Measurements from ENCODE around the gene RNASE8. TPM values are rescaled to one million over a fixed set of nuclear protein-coding genes. Genes with fewer than 3 reads are reported as not detected.

Gene RNASE8
- total and polyA plus RNA-seq, 7 donors, result not detected

DNA sequence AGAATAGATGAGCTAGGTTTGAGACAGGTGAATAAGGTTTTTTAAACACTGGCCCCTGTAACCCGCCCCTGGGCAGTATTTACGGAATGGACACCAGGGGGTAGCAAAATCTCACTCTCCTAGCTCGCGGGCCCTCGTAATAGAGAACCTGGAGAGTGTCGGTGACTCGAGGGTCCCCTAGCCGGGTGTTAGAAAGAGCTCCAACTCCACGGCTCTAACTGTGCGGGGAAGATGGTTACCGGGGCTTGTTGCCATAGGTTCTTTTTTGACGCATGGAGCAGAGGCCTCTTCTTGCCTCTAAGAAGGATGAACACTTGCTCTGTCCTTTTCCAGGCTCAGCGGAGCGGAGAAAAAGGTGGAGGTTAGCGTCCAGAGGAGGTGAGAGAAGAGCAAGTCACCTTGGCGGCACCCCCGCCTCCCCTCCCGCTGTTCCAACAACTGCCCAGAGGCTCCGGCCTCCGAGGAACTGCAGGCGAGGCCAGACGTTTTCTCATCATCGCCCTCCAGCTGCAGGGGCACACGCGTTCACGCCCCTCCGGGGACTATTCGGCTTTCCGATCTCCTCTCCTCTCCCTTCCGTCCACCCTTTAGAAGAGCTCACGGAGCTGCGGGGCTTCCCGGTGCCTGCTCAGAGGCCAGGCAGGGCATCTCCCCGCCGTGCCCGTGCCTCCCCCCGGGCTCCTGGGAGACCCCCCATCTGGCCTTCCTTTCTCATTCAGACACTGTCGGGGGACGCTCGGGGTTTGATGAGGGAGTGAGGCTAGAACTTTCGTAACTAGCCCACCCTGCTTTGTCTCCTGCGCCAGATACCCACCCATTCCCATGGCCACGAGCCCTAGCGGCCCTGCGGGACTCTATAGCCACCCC, 11.1 kb downstream of the RNASE8 start:
- peak; percentile 83 for DNase-seq
- no peaks in the 10 kb centered on the region for H3K27me3 ChIP-seq

DNA sequence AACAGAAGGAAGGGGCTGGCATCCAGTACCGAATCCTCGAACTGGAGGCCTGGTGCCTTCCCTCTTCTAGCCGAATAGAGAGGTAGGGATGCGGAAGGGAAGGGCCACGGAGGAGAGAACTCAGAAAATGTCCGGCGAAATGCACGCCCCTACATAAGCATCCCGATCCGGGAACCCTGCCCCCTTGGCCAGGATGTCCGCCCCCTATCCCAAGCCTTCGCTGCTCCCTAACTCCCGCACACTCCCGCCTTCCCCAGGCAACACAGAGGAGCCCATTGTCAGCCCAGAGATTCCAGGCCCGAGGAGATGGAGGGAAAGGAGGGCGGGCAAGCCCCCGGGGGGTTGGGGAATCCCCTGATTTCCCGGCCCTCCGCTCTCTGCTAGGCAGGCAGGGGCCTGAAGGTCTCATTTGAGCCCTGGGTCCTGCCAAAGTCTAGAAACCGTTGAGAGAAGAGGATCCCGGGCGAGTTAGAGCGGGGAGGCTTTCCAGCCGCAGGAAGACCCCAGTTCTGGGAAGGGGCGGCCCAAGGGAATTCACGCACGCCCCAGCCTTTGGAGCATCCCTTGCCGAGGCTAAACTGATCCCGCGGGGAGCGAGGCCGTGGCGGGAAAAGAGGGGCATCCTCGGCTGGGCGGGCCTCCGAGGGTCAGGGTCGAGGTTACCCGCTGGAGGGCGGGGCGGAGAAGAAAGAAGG, 11.9 kb downstream of the RNASE8 start:
- peaks cover 0 to 39% (median 36%) of the 10 kb centered on the region in 4 donors for H3K4me1 ChIP-seq

More for the DNA sequence above, 11.1 kb downstream of the RNASE8 start:
- H3K4me3 ChIP-seq, result peak overlapping the region; percentile 60 to 85 (median 64)
- peak overlapping the region; percentile 87 to 93 (median 88) for H3K27ac ChIP-seq
- H3K36me3 ChIP-seq, result no peaks in the 10 kb centered on the region
- TF ChIP-seq, protein P1, sequence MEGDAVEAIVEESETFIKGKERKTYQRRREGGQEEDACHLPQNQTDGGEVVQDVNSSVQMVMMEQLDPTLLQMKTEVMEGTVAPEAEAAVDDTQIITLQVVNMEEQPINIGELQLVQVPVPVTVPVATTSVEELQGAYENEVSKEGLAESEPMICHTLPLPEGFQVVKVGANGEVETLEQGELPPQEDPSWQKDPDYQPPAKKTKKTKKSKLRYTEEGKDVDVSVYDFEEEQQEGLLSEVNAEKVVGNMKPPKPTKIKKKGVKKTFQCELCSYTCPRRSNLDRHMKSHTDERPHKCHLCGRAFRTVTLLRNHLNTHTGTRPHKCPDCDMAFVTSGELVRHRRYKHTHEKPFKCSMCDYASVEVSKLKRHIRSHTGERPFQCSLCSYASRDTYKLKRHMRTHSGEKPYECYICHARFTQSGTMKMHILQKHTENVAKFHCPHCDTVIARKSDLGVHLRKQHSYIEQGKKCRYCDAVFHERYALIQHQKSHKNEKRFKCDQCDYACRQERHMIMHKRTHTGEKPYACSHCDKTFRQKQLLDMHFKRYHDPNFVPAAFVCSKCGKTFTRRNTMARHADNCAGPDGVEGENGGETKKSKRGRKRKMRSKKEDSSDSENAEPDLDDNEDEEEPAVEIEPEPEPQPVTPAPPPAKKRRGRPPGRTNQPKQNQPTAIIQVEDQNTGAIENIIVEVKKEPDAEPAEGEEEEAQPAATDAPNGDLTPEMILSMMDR (IDR thresholded peaks at IDR 0.05), result peak; percentile 54 to 72 (median 62)
- no peak for TF ChIP-seq POLR2AphosphoS5 (IDR thresholded peaks at IDR 0.05)
- WGBS, 2 donors, result 8 to 14% methylated on average over 45 of the region's 45 CpGs
- no peaks in the 10 kb centered on the region for H3K9me3 ChIP-seq
- peaks cover 0 to 39% (median 36%) of the 10 kb centered on the region in 4 donors for H3K4me1 ChIP-seq
- intact Hi-C loops (cut with DNase I), result no loop called here

DNA sequence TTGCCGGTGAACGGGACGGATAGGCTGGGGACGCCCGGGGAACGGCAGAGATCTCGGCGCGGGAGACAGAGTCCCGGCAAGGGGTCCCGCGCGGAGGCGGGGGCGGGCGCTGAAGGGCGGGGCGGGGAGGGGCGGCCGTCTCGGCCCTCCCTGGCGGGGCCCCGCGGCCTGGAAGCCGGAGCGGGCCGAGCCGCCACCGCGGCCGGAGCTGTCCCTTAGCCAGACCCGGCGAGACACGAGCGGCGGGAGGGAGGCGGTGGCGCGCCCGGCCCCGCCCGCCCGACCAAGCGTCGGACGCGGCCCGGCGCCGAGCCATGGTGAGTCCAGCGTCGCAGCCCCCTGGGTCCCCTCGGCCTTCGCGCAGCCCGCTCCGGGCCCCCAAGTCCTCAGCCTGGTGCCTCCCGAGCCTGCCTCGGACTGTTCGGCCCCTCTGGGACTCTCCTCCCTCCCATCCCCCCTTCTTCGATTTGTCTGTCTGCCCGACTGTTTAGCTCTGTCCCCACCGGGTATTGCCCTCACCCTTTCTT, 12.5 kb downstream of the RNASE8 start, which contains the start of gene ARHGEF40:
Gene ARHGEF40, plus strand, starts transcription at position 222 of the 527 bp plus-strand sequence. Its CDS starts 93 bp downstream, at position 315.
- H3K27me3 ChIP-seq, result no peaks in the 10 kb centered on the region
- WGBS, 2 donors, result 0 to 1% methylated on average over 63 of the region's 63 CpGs
- peak in 1 of 2 donors; percentile 17 for TF ChIP-seq POLR2A (IDR thresholded peaks at IDR 0.05)
- TF ChIP-seq, protein P1 (IDR thresholded peaks at IDR 0.05), result no peak
- peak in 3 of 4 donors; percentile 10 to 19 (median 18) for TF ChIP-seq POLR2AphosphoS5 (IDR thresholded peaks at IDR 0.05)
- no peak for TF ChIP-seq EP300 (IDR thresholded peaks at IDR 0.05)
- intact Hi-C loops (cut with DNase I), result loop anchor here (1.0 to 2.0 kb wide), 2 partner anchors 34 to 45 kb away; partner anchors contain the start of gene NDRG2
- H3K4me1 ChIP-seq, result peaks cover 0 to 39% (median 36%) of the 10 kb centered on the region in 4 donors
- H3K27ac ChIP-seq, result peak within 1 kb of the TSS; percentile 87 to 93 (median 88)
- peaks cover 0 to 13% (median 6%) of the 10 kb centered on the region in 4 donors for H3K36me3 ChIP-seq
- H3K4me3 ChIP-seq, result peak within 1 kb of the TSS; percentile 60 to 85 (median 64)
- no peaks in the 10 kb centered on the region for H3K9me3 ChIP-seq
- DNase-seq, result no peak

More for the DNA sequence above, 11.9 kb downstream of the RNASE8 start:
- TF ChIP-seq POLR2AphosphoS5 (IDR thresholded peaks at IDR 0.05), result peak in 1 of 4 donors; percentile 23
- TF ChIP-seq, protein P1 (IDR thresholded peaks at IDR 0.05), result no peak
- peak overlapping the region; percentile 87 to 93 (median 88) for H3K27ac ChIP-seq
- intact Hi-C loops (cut with DNase I), result loop anchor here (1.0 to 2.0 kb wide), 2 partner anchors 35 to 45 kb away; partner anchors contain the start of gene NDRG2
- 2 to 4% methylated on average over 40 of the region's 40 CpGs for WGBS, 2 donors
- peaks cover 0 to 7% (median 3%) of the 10 kb centered on the region in 4 donors for H3K36me3 ChIP-seq
- no peak for DNase-seq
- H3K27me3 ChIP-seq, result no peaks in the 10 kb centered on the region
- no peaks in the 10 kb centered on the region for H3K9me3 ChIP-seq
- peak overlapping the region; percentile 60 to 85 (median 64) for H3K4me3 ChIP-seq

DNA sequence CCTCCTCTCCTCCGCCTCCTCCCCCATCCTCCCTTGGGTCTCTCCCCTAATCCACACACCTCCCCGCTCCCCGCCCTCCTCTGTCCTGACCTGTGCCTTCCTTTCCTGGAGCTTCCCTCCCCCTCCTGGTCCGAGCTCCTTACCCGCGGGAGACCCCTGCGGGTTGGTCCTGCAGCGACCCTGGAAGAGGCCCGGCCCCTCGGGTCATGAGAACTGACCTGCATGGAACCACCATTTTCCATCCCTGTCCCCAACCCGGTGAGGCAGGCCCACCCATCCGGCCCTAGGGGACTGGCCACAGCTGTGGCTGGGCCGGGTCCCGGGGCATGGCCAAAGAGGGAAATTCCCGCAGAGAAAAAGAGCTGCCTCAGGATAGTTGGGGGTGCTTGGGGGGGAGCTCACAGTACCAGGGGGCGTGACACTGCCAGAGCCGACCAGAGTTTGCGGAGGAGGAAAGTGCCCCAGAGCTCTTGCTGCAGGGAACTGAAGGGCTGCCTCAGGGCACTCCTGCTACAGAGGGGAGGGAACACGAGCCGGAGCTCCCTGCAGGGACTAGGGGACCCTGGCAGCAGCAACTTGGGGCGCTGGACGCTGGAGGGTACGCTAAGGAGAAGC, 13.1 kb downstream of the RNASE8 start:
- 0 to 1% methylated on average over 23 of the region's 23 CpGs for WGBS, 2 donors
- Histone ChIP-seq H3K4me1 (peaks cover 0 to 39% (median 36%) of the 10 kb centered on the region in 4 donors), H3K4me3 (peak overlapping the region; percentile 60 to 85 (median 64)), H3K9me3 (no peaks in the 10 kb centered on the region), H3K27ac (peak overlapping the region; percentile 87 to 93 (median 88)), H3K36me3 (peaks cover 0 to 18% (median 9%) of the 10 kb centered on the region in 4 donors), H3K27me3 (no peaks in the 10 kb centered on the region)
- intact Hi-C loops (cut with DNase I), result loop anchor here (1.0 to 2.0 kb wide), 3 partner anchors 22 to 46 kb away; partner anchors contain the start of gene NDRG2
- TF ChIP-seq, protein P1 (IDR thresholded peaks at IDR 0.05), result no peak
- TF ChIP-seq EP300 (IDR thresholded peaks at IDR 0.05) (no peak), POLR2A (IDR thresholded peaks at IDR 0.05) (no peak), POLR2AphosphoS5 (IDR thresholded peaks at IDR 0.05) (no peak)
- DNase-seq, result no peak

All from sigmoid colon (tissue), 7 donors.